Tibial nerve (tissue), 4 donors: ENCODE measurements around the gene CHTOP. TPM values are rescaled to one million over a fixed set of nuclear protein-coding genes. Genes with fewer than 3 reads are reported as not detected.

ENCODE experiments used
- DNase-seq, 2 donors: peaks; one replicate each; pipeline ENCODE4 v3.0.0-alpha.2; 2019; ENCODE audit warnings: low spot score in 2 of 2
- H3K27ac ChIP-seq, 4 donors: fragments of 200-600 bp; sonication (generic) in 3 of 4; one replicate each; pipeline ENCODE4 v1.5.1; 2017 to 2019; ENCODE audit warnings: mild to moderate bottlenecking in 1 of 4
- H3K27me3 ChIP-seq, 2 donors: fragments of 200-600 bp; sonication (generic) in 1 of 2; one replicate each; pipeline versions ENCODE4 v1.5.1 to v1.6.0; 2017 to 2019
- H3K36me3 ChIP-seq, 3 donors: fragments of 200-600 bp; sonication (generic); one replicate each; pipeline ENCODE4 v1.5.1; 2018 to 2019
- H3K4me1 ChIP-seq, 4 donors: fragments of 200-600 bp; sonication (generic) in 3 of 4; one replicate each; pipeline ENCODE4 v1.5.1; 2017 to 2019
- H3K4me3 ChIP-seq, 4 donors: fragments of 200-600 bp; sonication (generic) in 3 of 4; one replicate each; pipeline ENCODE4 v1.5.1; 2017 to 2019; ENCODE audit warnings: mild to moderate bottlenecking in 1 of 4, moderate library complexity in 1 of 4
- H3K9me3 ChIP-seq, 4 donors: fragments of 200-600 bp; sonication (generic) in 3 of 4; one replicate each; pipeline ENCODE4 v1.5.1; 2017 to 2019
- CTCF ChIP-seq, 5 experiments: fragments of 200-600 bp in 3 of 5; fragments of 450-650 bp in 2 of 5; sonication (generic) in 3 of 5; IDR thresholded peaks; one replicate each; pipeline ENCODE4 v1.5.1; 2016 to 2019; ENCODE audit warnings: antibody characterized with exemption in 5 of 5, mild to moderate bottlenecking in 3 of 5, moderate library complexity in 2 of 5
- EP300 ChIP-seq, 2 donors: sonication (generic); formaldehyde crosslinking; IDR thresholded peaks; one replicate each; pipeline ENCODE4 v1.6.1; 2017; ENCODE audit warnings: antibody characterized with exemption in 2 of 2, mild to moderate bottlenecking in 1 of 2
- POLR2A ChIP-seq, 2 donors: fragments of 450-650 bp; IDR thresholded peaks; one replicate each; pipeline ENCODE4 v1.6.1; 2017; ENCODE audit warnings: antibody characterized with exemption in 2 of 2, mild to moderate bottlenecking in 2 of 2, moderate library complexity in 2 of 2
- WGBS, 2 donors: methylation state at CpG; one replicate each; pipeline ENCODE4 v1.1.5; 2018; 5-methylcytosine and 5-hydroxymethylcytosine counted together
- total RNA-seq, 4 donors: library from RNA; depleted of rRNA; stranded (reverse); fragments of >200 nt; gene quantifications; one replicate each; pipeline ENCODE4 v1.1.0, GENCODE V29; 2016

The CHTOP gene
- total RNA-seq, 4 donors from 2014 or later = 49.0 to 66.6 (median 56.5) TPM

GRCh38 chr1:153612755-153613331, 21.0 kb upstream of the CHTOP start, which contains the start of gene S100A16:
Gene S100A16, minus strand, starts transcription at chr1:153613137. Its CDS starts 4,986 bp downstream, at chr1:153608151.
- Histone ChIP-seq H3K4me1 (peaks cover 0 to 71% (median 54%) of the 10 kb centered on the region in 4 donors), H3K27me3 (no peaks in the 10 kb centered on the region), H3K4me3 (peak within 1 kb of the TSS; percentile 45 to 66 (median 58)), H3K9me3 (no peaks in the 10 kb centered on the region), H3K27ac (peak within 1 kb of the TSS; percentile 88 to 99 (median 94)), H3K36me3 (no peaks in the 10 kb centered on the region)
- DNase-seq = peak; percentile 56 to 59
- WGBS, 2 donors = 35% methylated on average over 9 of the region's 9 CpGs
- TF ChIP-seq POLR2A (IDR thresholded peaks at IDR 0.05) = peak; percentile 33 to 66
- TF ChIP-seq CTCF (IDR thresholded peaks at IDR 0.05) = no peak
- TF ChIP-seq EP300 (IDR thresholded peaks at IDR 0.05) = peak in 1 of 2 donors; percentile 78

DNA sequence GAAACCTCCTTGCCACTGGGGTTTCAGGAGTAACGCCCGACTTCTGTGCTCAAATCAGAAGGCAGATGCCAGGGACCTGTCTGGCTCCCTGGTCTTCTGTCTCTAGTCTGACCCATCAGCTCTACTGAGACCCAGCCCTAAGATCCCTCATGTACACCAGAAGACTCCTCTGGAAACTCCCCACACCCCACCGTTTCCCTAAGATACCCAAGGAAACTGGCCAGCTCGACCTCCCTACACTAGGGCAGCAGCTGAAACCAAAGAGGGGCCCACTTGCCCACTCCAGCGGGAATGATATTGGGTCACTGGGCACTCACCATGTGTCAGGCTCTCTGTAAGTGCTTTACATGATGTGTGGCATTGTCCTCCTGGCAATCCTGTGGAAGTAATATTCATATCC, 20.5 kb upstream of the CHTOP start:
- peak overlapping the region; percentile 88 to 99 (median 94) for H3K27ac ChIP-seq
- TF ChIP-seq CTCF (IDR thresholded peaks at IDR 0.05) (no peak), POLR2A (IDR thresholded peaks at IDR 0.05) (no peak), EP300 (IDR thresholded peaks at IDR 0.05) (no peak)
- peaks cover 0 to 4% (median 0%) of the 10 kb centered on the region in 3 donors for H3K36me3 ChIP-seq

DNA sequence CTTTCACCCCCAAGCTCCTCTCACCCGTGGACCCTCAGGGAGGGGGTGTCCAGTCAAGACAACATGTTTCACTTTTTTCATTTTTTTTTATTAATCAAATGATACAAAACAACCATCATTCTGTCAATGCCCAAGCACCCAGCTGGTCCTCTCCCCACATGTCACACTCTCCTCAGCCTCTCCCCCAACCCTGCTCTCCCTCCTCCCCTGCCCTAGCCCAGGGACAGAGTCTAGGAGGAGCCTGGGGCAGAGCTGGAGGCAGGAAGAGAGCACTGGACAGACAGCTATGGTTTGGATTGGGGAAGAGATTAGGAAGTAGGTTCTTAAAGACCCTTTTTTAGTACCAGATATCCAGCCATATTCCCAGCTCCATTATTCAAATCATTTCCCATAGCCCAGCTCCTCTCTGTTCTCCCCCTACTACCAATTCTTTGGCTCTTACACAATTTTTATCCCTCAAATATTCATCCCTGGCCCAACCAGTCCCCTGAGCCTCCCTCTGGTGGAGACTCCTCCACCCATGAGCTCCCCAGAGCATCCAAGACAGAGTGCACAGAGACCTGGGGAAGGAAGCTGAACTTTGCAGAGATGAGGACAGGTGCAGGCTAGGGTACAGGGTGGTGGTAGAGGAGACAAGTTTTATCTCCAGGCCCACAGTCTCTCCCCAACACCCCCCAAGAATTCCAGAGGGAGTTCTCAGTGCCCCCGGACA, 19.5 kb upstream of the CHTOP start:
- no peak for TF ChIP-seq CTCF (IDR thresholded peaks at IDR 0.05)
- no peak for TF ChIP-seq POLR2A (IDR thresholded peaks at IDR 0.05)
- no peak for TF ChIP-seq EP300 (IDR thresholded peaks at IDR 0.05)
- H3K36me3 ChIP-seq = peaks cover 0 to 13% (median 0%) of the 10 kb centered on the region in 3 donors
- no peak for DNase-seq
- H3K27me3 ChIP-seq = no peaks in the 10 kb centered on the region
- WGBS, 2 donors = 74 to 85% methylated on average over 2 of the region's 2 CpGs
- H3K4me3 ChIP-seq = no peak overlapping the region
- H3K9me3 ChIP-seq = no peaks in the 10 kb centered on the region
- peak overlapping the region in 3 of 4 donors; percentile 40 to 99 (median 92) for H3K27ac ChIP-seq
- H3K4me1 ChIP-seq = peaks cover 0 to 56% (median 44%) of the 10 kb centered on the region in 4 donors

More for the DNA sequence above, 20.5 kb upstream of the CHTOP start:
- H3K4me1 ChIP-seq = peaks cover 0 to 66% (median 48%) of the 10 kb centered on the region in 4 donors
- H3K4me3 ChIP-seq = peak overlapping the region in 2 of 4 donors; percentile 54 to 66
- no peaks in the 10 kb centered on the region for H3K27me3 ChIP-seq
- WGBS, 2 donors = 59 to 74% methylated on average over 3 to 5 of the region's 5 CpGs
- H3K9me3 ChIP-seq = no peaks in the 10 kb centered on the region
- DNase-seq = no peak

DNA sequence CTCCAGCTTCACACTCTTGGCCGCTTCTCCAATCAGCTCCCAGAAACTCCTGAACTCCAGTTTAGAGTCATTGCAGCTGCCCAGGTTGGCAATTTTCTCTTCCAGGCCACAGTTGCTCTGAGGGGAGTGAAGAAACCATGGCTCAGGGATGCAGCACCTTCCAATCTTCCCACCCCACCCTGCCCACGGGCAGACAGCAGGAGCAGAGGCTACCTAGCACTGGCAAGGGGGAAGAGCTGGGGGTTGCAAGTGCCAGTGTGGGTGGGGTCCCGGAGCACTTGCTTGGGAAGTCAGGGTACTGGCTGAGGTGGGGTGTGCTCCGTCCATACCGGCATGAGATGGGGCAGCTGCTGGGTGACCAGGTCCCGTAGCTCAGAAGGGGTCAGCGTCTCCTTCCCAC, 19.0 kb upstream of the CHTOP start:
- DNase-seq = no peak
- H3K9me3 ChIP-seq = no peaks in the 10 kb centered on the region
- WGBS, 2 donors = 93 to 95% methylated on average over 7 of the region's 7 CpGs

More for the DNA sequence above, 19.0 kb upstream of the CHTOP start:
- no peak for TF ChIP-seq EP300 (IDR thresholded peaks at IDR 0.05)
- no peak for TF ChIP-seq POLR2A (IDR thresholded peaks at IDR 0.05)
- no peak for TF ChIP-seq CTCF (IDR thresholded peaks at IDR 0.05)
- peaks cover 0 to 19% (median 0%) of the 10 kb centered on the region in 3 donors for H3K36me3 ChIP-seq
- H3K27ac ChIP-seq = peak overlapping the region in 2 of 4 donors; percentile 92 to 99
- H3K4me3 ChIP-seq = no peak overlapping the region
- H3K4me1 ChIP-seq = peaks cover 0 to 51% (median 38%) of the 10 kb centered on the region in 4 donors
- H3K27me3 ChIP-seq = no peaks in the 10 kb centered on the region
